SU-DHL-6 (cell line): Measurements from ENCODE around the gene LRRC17.

Source experiments
- H2AFZ ChIP-seq: fragments of 200-600 bp; sonication (generic); 2 replicates; pipeline ENCODE4 v1.6.1; 2014; ENCODE audit warnings: low read depth, mild to moderate bottlenecking, moderate library complexity, mixed read lengths, antibody characterized with exemption, low read length; ENCODE audit not compliant: severe bottlenecking
- H3F3A ChIP-seq: fragments of 200-600 bp; shearing (Covaris generic); 2 replicates; pipeline ENCODE4 v1.6.0; 2016; ENCODE audit warnings: antibody characterized with exemption, mild to moderate bottlenecking; ENCODE audit not compliant: insufficient read depth
- H3K27ac ChIP-seq: fragments of 200-600 bp; sonication (generic); 2 replicates; pipeline ENCODE4 v1.5.1; 2016; ENCODE audit warnings: low read depth, mild to moderate bottlenecking, low read length, moderate library complexity, mixed read lengths
- H3K27me3 ChIP-seq: fragments of 200-600 bp; sonication (generic), shearing (Covaris generic); 2 replicates; pipeline ENCODE4 v1.6.0; 2014; ENCODE audit warnings: mild to moderate bottlenecking, low read length
- H3K36me3 ChIP-seq: fragments of 200-600 bp; sonication (generic); 2 replicates; pipeline ENCODE4 v1.6.1; 2014; ENCODE audit warnings: mild to moderate bottlenecking, low read length, mixed read lengths
- H3K4me2 ChIP-seq: fragments of 300-600, 200-600 bp; shearing (Covaris generic), sonication (generic); 2 replicates; pipeline ENCODE4 v1.6.0; 2014; ENCODE audit warnings: low read length, low read depth, mild to moderate bottlenecking; ENCODE audit not compliant: poor library complexity, severe bottlenecking
- H3K4me3 ChIP-seq: fragments of 200-600 bp; sonication (generic); 2 replicates; pipeline ENCODE4 v1.5.1; 2014; ENCODE audit warnings: antibody characterized with exemption, low read length, mild to moderate bottlenecking, mixed read lengths; ENCODE audit not compliant: insufficient read depth, poor library complexity, severe bottlenecking
- H3K79me2 ChIP-seq: fragments of 200-600 bp; sonication (generic); 2 replicates; pipeline ENCODE4 v1.6.1; 2014; ENCODE audit warnings: mild to moderate bottlenecking, low read length, moderate library complexity; ENCODE audit not compliant: insufficient read depth
- H3K9ac ChIP-seq: fragments of 200-600 bp; sonication (generic); 2 replicates; pipeline ENCODE4 v1.7.0; 2014; ENCODE audit warnings: mild to moderate bottlenecking, low read length
- H3K9me2 ChIP-seq: fragments of 200-600 bp; sonication (generic); replicated peaks from 2 replicates; pipeline ENCODE4 v1.6.1; 2014; ENCODE audit warnings: low read length; ENCODE audit not compliant: insufficient read depth
- H3K9me3 ChIP-seq: fragments of 200-600 bp; sonication (generic); 2 replicates; pipeline ENCODE4 v1.6.1; 2014; ENCODE audit warnings: low read length, mixed read lengths; ENCODE audit not compliant: insufficient read depth
- H4K20me1 ChIP-seq: fragments of 200-600 bp; sonication (generic); 2 replicates; pipeline ENCODE4 v1.6.1; 2014; ENCODE audit warnings: low read depth, mild to moderate bottlenecking, antibody characterized with exemption, low read length, moderate library complexity, mixed read lengths
- EZH2phosphoT487 ChIP-seq: fragments of 200-600 bp; sonication (generic), shearing (Covaris generic); conservative IDR thresholded peaks from 2 replicates; pipeline ENCODE4 v1.6.1; 2018; ENCODE audit warnings: mild to moderate bottlenecking, antibody characterized with exemption, low read length, moderate library complexity, mixed read lengths
- TF ChIP-seq, protein P1 (sequence below): fragments of 200-600 bp; sonication (generic); IDR thresholded peaks from one replicate; pipeline ENCODE4 v1.5.1; 2017; ENCODE audit warnings: antibody characterized with exemption, mild to moderate bottlenecking, low read length, moderate library complexity; ENCODE audit not compliant: insufficient read depth, poor library complexity, severe bottlenecking

Gene LRRC17

DNA sequence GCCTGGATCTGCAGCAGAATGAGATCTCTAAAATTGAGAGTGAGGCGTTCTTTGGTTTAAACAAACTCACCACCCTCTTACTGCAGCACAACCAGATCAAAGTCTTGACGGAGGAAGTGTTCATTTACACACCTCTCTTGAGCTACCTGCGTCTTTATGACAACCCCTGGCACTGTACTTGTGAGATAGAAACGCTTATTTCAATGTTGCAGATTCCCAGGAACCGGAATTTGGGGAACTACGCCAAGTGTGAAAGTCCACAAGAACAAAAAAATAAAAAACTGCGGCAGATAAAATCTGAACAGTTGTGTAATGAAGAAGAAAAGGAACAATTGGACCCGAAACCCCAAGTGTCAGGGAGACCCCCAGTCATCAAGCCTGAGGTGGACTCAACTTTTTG, 21.4 kb downstream of the LRRC17 start:
- Histone ChIP-seq H3K27ac (no peak overlapping the region), H2AFZ (no peak overlapping the region), H4K20me1 (no peaks in the 10 kb centered on the region), H3K4me2 (no peak overlapping the region), H3K4me3 (no peak overlapping the region), H3K9me3 (no peaks in the 10 kb centered on the region), H3K27me3 (no peaks in the 10 kb centered on the region), H3F3A (no peaks in the 10 kb centered on the region), H3K9me2 (no peaks in the 10 kb centered on the region), H3K36me3 (no peaks in the 10 kb centered on the region), H3K9ac (no peak overlapping the region), H3K79me2 (no peaks in the 10 kb centered on the region)
- TF ChIP-seq, protein P1, sequence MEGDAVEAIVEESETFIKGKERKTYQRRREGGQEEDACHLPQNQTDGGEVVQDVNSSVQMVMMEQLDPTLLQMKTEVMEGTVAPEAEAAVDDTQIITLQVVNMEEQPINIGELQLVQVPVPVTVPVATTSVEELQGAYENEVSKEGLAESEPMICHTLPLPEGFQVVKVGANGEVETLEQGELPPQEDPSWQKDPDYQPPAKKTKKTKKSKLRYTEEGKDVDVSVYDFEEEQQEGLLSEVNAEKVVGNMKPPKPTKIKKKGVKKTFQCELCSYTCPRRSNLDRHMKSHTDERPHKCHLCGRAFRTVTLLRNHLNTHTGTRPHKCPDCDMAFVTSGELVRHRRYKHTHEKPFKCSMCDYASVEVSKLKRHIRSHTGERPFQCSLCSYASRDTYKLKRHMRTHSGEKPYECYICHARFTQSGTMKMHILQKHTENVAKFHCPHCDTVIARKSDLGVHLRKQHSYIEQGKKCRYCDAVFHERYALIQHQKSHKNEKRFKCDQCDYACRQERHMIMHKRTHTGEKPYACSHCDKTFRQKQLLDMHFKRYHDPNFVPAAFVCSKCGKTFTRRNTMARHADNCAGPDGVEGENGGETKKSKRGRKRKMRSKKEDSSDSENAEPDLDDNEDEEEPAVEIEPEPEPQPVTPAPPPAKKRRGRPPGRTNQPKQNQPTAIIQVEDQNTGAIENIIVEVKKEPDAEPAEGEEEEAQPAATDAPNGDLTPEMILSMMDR = no peak
- TF ChIP-seq EZH2phosphoT487 = no peak

DNA sequence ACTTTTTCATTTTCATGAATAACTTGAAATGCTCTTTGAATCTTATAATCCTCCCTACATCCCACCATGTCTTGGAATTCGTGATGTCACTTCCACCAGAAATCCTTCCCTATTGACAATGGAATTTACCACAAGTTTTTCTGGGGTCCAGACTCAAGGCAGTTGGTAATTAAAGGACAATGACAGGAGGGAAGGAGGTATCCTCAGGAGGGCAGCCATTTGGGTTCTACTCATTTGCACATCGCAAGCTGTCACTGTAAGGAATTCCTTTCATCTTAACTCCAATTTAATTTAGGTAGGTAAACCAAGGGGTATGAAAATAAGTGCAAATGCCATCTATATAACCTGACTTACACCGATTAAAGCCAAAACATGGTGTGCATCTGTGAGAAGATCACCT, 21.9 kb downstream of the LRRC17 start:
- no peaks in the 10 kb centered on the region for H3K9me3 ChIP-seq
- no peak overlapping the region for H3K4me3 ChIP-seq
- no peaks in the 10 kb centered on the region for H3K9me2 ChIP-seq
- no peaks in the 10 kb centered on the region for H3K79me2 ChIP-seq
- no peak overlapping the region for H3K4me2 ChIP-seq
- no peak overlapping the region for H3K27ac ChIP-seq
- H3K27me3 ChIP-seq = no peaks in the 10 kb centered on the region
- no peaks in the 10 kb centered on the region for H4K20me1 ChIP-seq
- H3K36me3 ChIP-seq = no peaks in the 10 kb centered on the region
- TF ChIP-seq, protein P1 = no peak
- no peak for TF ChIP-seq EZH2phosphoT487
- H3K9ac ChIP-seq = no peak overlapping the region
- H2AFZ ChIP-seq = no peak overlapping the region
- no peaks in the 10 kb centered on the region for H3F3A ChIP-seq

DNA sequence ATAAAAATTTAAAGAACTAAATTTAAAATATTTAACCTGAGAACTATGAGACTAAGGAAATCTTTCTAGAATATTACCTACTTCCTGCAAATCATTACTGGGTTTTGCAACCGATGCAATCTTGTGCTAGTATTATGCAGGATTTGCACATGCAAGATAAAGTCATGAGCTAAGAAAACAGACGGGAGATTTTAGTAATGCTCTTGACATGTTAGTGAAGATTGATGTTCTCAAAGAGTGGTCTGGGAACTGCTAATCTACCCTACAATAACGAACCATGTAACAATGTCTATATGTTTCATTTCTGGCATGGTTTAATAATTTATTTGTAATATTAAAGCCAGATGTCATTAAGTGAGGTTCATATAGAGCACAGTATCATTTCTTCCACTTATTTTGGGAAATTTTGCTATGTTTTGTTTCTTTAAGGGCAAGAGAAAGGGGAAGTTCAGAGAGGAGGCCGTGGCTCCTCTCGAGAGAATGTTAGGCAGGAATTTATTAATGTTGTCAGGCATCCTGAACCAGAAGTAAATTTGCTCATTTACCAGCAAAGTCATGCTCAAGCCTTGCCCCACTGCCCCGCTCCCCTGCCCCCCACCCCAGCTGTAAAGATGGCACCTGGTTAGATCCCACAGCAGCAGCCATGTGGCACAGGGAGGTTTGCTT, 22.8 kb downstream of the LRRC17 start:
- H3K27me3 ChIP-seq = no peaks in the 10 kb centered on the region
- H3F3A ChIP-seq = no peaks in the 10 kb centered on the region
- H3K4me2 ChIP-seq = no peak overlapping the region
- no peaks in the 10 kb centered on the region for H3K9me2 ChIP-seq
- H3K9ac ChIP-seq = no peak overlapping the region
- no peak for TF ChIP-seq EZH2phosphoT487
- TF ChIP-seq, protein P1 = no peak
- no peaks in the 10 kb centered on the region for H4K20me1 ChIP-seq
- no peaks in the 10 kb centered on the region for H3K36me3 ChIP-seq
- no peaks in the 10 kb centered on the region for H3K79me2 ChIP-seq
- no peak overlapping the region for H2AFZ ChIP-seq
- H3K27ac ChIP-seq = no peak overlapping the region
- H3K9me3 ChIP-seq = no peaks in the 10 kb centered on the region
- no peak overlapping the region for H3K4me3 ChIP-seq
